T-helper 17 cell (primary cell): ENCODE results near the gene NBEAL1. TPM values are rescaled to one million over a fixed set of nuclear protein-coding genes. Genes with fewer than 3 reads are reported as not detected.
"Not testable (repeated sequence)": the region's sequence is repeated elsewhere in the genome, so short reads cannot be mapped to it uniquely, and the experiment has no call there.

Experiments
- ATAC-seq: fragments of 150-1000 bp; cut with Tn5 transposase; 2 replicates; pipeline ENCODE4 v1.10.0; 2021; ENCODE audit warnings: mild to moderate bottlenecking, moderate library complexity
- DNase-seq, 3 donors: peaks; one replicate each; pipeline versions ENCODE4 v3.0.0 to v3.0.0-alpha.2; 2020 to 2021
- H3K9me3 ChIP-seq: one replicate; pipeline ENCODE4 v1.7.0; 2013; ENCODE audit warnings: low read length, mild to moderate bottlenecking; ENCODE audit not compliant: control insufficient read depth, poor library complexity, severe bottlenecking
- H3K27ac Mint-ChIP-seq: one replicate; pipeline ENCODE4 v1.8.0; 2022; ENCODE audit warnings: mild to moderate bottlenecking, moderate library complexity, mixed read lengths
- H3K27me3 Mint-ChIP-seq: one replicate; pipeline ENCODE4 v1.8.0; 2022; ENCODE audit warnings: mixed read lengths
- H3K36me3 Mint-ChIP-seq: one replicate; pipeline ENCODE4 v1.8.0; 2022; ENCODE audit warnings: low read depth, mixed read lengths
- H3K4me1 Mint-ChIP-seq: one replicate; pipeline ENCODE4 v1.8.0; 2022; ENCODE audit warnings: mild to moderate bottlenecking, mixed read lengths
- H3K4me3 Mint-ChIP-seq: one replicate; pipeline ENCODE4 v1.8.0; 2022; ENCODE audit warnings: mild to moderate bottlenecking, moderate library complexity, mixed read lengths
- total RNA-seq, 4 donors: library from RNA in 2 of 4; stranded (reverse) in 2 of 4; gene quantifications; one replicate each; pipeline ENCODE4 v1.2.3 and lab custom pipeline; 2022 to 2026

Gene NBEAL1
- total RNA-seq, 2 donors from 2014 or later = 7.7 to 11.5 TPM

GRCh38 chr2:203021991-203022390, 7.3 kb downstream of the NBEAL1 start:
- ATAC-seq (no peak), DNase-seq (no peak)
- H3K9me3 ChIP-seq = no peaks in the 10 kb centered on the region
- peaks cover 12% of the 10 kb centered on the region for H3K4me1 Mint-ChIP-seq
- no peaks in the 10 kb centered on the region for H3K27me3 Mint-ChIP-seq
- H3K36me3 Mint-ChIP-seq = peaks cover 5% of the 10 kb centered on the region
- H3K4me3 Mint-ChIP-seq = no peak overlapping the region
- H3K27ac Mint-ChIP-seq = no peak overlapping the region

- H3K4me1 Mint-ChIP-seq = peaks cover 12% of the 10 kb centered on the region
- ATAC-seq (no peak), DNase-seq (no peak)
- H3K9me3 ChIP-seq = no peaks in the 10 kb centered on the region
- H3K4me3 Mint-ChIP-seq = no peak overlapping the region
- H3K27me3 Mint-ChIP-seq = no peaks in the 10 kb centered on the region
- peak overlapping the region; percentile 0 for H3K27ac Mint-ChIP-seq
- H3K36me3 Mint-ChIP-seq = peaks cover 5% of the 10 kb centered on the region
Measured at GRCh38 chr2:203022751-203023150, 8.1 kb downstream of the NBEAL1 start.

- ATAC-seq (no peak), DNase-seq (no peak)
- Mint-ChIP-seq H3K4me1 (peaks cover 2% of the 10 kb centered on the region), H3K4me3 (no peak overlapping the region), H3K36me3 (peaks cover 2% of the 10 kb centered on the region), H3K27me3 (no peaks in the 10 kb centered on the region), H3K27ac (no peak overlapping the region)
- H3K9me3 ChIP-seq = no peaks in the 10 kb centered on the region
Measured at GRCh38 chr2:203025592-203025991, 10.9 kb downstream of the NBEAL1 start.

- Mint-ChIP-seq H3K36me3 (no peaks in the 10 kb centered on the region), H3K27me3 (no peaks in the 10 kb centered on the region), H3K4me1 (peaks cover 6% of the 10 kb centered on the region), H3K4me3 (no peak overlapping the region), H3K27ac (no peak overlapping the region)
- H3K9me3 ChIP-seq = no peaks in the 10 kb centered on the region
- no peak for DNase-seq
- no peak for ATAC-seq
Measured at GRCh38 chr2:203030545-203030944, 15.9 kb downstream of the NBEAL1 start.

- no peak for DNase-seq
- H3K36me3 Mint-ChIP-seq = no peaks in the 10 kb centered on the region
- H3K4me1 Mint-ChIP-seq = peaks cover 4% of the 10 kb centered on the region
- no peak overlapping the region for H3K27ac Mint-ChIP-seq
- no peak overlapping the region for H3K4me3 Mint-ChIP-seq
- no peak for ATAC-seq
- no peaks in the 10 kb centered on the region for H3K9me3 ChIP-seq
- no peaks in the 10 kb centered on the region for H3K27me3 Mint-ChIP-seq
Measured at GRCh38 chr2:203030991-203031390, 16.3 kb downstream of the NBEAL1 start.

GRCh38 chr2:203033395-203033794, 18.7 kb downstream of the NBEAL1 start:
- Mint-ChIP-seq H3K4me1 (peaks cover 4% of the 10 kb centered on the region), H3K4me3 (no peak overlapping the region), H3K36me3 (no peaks in the 10 kb centered on the region), H3K27ac (no peak overlapping the region), H3K27me3 (no peaks in the 10 kb centered on the region)
- H3K9me3 ChIP-seq = no peaks in the 10 kb centered on the region
- DNase-seq (no peak), ATAC-seq (no peak)

- Mint-ChIP-seq H3K27ac (no peak overlapping the region), H3K4me3 (no peak overlapping the region), H3K36me3 (peaks cover 4% of the 10 kb centered on the region), H3K4me1 (peaks cover 4% of the 10 kb centered on the region), H3K27me3 (no peaks in the 10 kb centered on the region)
- no peaks in the 10 kb centered on the region for H3K9me3 ChIP-seq
- no peak for DNase-seq
- ATAC-seq = no peak
Measured at GRCh38 chr2:203035879-203036470, 21.3 kb downstream of the NBEAL1 start.

GRCh38 chr2:203037026-203037425, 22.4 kb downstream of the NBEAL1 start:
- H3K27me3 Mint-ChIP-seq = no peaks in the 10 kb centered on the region
- ATAC-seq = no peak

GRCh38 chr2:203038586-203038985, 23.9 kb downstream of the NBEAL1 start:
- no peak overlapping the region for H3K4me3 Mint-ChIP-seq
- ATAC-seq = no peak
- peaks cover 8% of the 10 kb centered on the region for H3K36me3 Mint-ChIP-seq
- DNase-seq = no peak
- H3K4me1 Mint-ChIP-seq = peaks cover 4% of the 10 kb centered on the region
- H3K27ac Mint-ChIP-seq = no peak overlapping the region
- H3K27me3 Mint-ChIP-seq = no peaks in the 10 kb centered on the region
- H3K9me3 ChIP-seq = no peaks in the 10 kb centered on the region

More at GRCh38 chr2:203037026-203037425, 22.4 kb downstream of the NBEAL1 start:
- no peak overlapping the region for H3K27ac Mint-ChIP-seq
- no peak for DNase-seq
- H3K4me1 Mint-ChIP-seq = peaks cover 4% of the 10 kb centered on the region
- H3K4me3 Mint-ChIP-seq = no peak overlapping the region
- no peaks in the 10 kb centered on the region for H3K9me3 ChIP-seq
- H3K36me3 Mint-ChIP-seq = peaks cover 5% of the 10 kb centered on the region

GRCh38 chr2:203039211-203039610, 24.5 kb downstream of the NBEAL1 start:
- H3K36me3 Mint-ChIP-seq = peaks cover 12% of the 10 kb centered on the region
- not testable (repeated sequence) for ATAC-seq, H3K4me3 Mint-ChIP-seq, H3K9me3 ChIP-seq, H3K27ac Mint-ChIP-seq, H3K4me1 Mint-ChIP-seq, H3K27me3 Mint-ChIP-seq, DNase-seq

- H3K4me1 Mint-ChIP-seq = no peaks in the 10 kb centered on the region
- no peak overlapping the region for H3K4me3 Mint-ChIP-seq
- H3K9me3 ChIP-seq = no peaks in the 10 kb centered on the region
- H3K36me3 Mint-ChIP-seq = peaks cover 12% of the 10 kb centered on the region
- H3K27me3 Mint-ChIP-seq = no peaks in the 10 kb centered on the region
- ATAC-seq (no peak), DNase-seq (no peak)
- no peak overlapping the region for H3K27ac Mint-ChIP-seq
Measured at GRCh38 chr2:203040966-203041521, 26.4 kb downstream of the NBEAL1 start.

- Mint-ChIP-seq H3K27ac (no peak overlapping the region), H3K27me3 (no peaks in the 10 kb centered on the region), H3K4me3 (no peak overlapping the region), H3K36me3 (peaks cover 12% of the 10 kb centered on the region), H3K4me1 (no peaks in the 10 kb centered on the region)
- DNase-seq (no peak), ATAC-seq (no peak)
- H3K9me3 ChIP-seq = no peaks in the 10 kb centered on the region
Measured at GRCh38 chr2:203042178-203042577, 27.5 kb downstream of the NBEAL1 start.

- DNase-seq (no peak), ATAC-seq (no peak)
- no peaks in the 10 kb centered on the region for H3K27me3 Mint-ChIP-seq
- H3K4me3 Mint-ChIP-seq = no peak overlapping the region
- H3K9me3 ChIP-seq = no peaks in the 10 kb centered on the region
- no peak overlapping the region for H3K27ac Mint-ChIP-seq
- H3K4me1 Mint-ChIP-seq = no peaks in the 10 kb centered on the region
- H3K36me3 Mint-ChIP-seq = peaks cover 12% of the 10 kb centered on the region
Measured at GRCh38 chr2:203043226-203043625, 28.6 kb downstream of the NBEAL1 start.

- peaks cover 7% of the 10 kb centered on the region for H3K36me3 Mint-ChIP-seq
- H3K27ac Mint-ChIP-seq = no peak overlapping the region
- no peaks in the 10 kb centered on the region for H3K9me3 ChIP-seq
- H3K27me3 Mint-ChIP-seq = no peaks in the 10 kb centered on the region
- ATAC-seq (no peak), DNase-seq (no peak)
- no peaks in the 10 kb centered on the region for H3K4me1 Mint-ChIP-seq
- no peak overlapping the region for H3K4me3 Mint-ChIP-seq
Measured at GRCh38 chr2:203045867-203046266, 31.2 kb downstream of the NBEAL1 start.
